Spleen (tissue), 11 donors: ENCODE data around the gene ODAD2. TPM values are rescaled to one million over a fixed set of nuclear protein-coding genes. Genes with fewer than 3 reads are reported as not detected.

Source experiments
- DNase-seq: peaks from one replicate; pipeline ENCODE4 v3.0.0-alpha.2; 2020
- H3K27ac ChIP-seq, 8 donors: fragments of 200-600 bp; sonication (generic) in 7 of 8; 1 replicate in 4 of 8; 2 replicates in 4 of 8; pipeline versions ENCODE4 v1.5.0 to v1.8.0; 2016 to 2021; ENCODE audit warnings: inconsistent platforms in 4 of 8, mild to moderate bottlenecking in 4 of 8, moderate library complexity in 1 of 8
- H3K27me3 ChIP-seq, 7 donors: fragments of 200-600 bp; sonication (generic) in 6 of 7; replicated peaks in 1 of 7; 1 replicate in 4 of 7; 2 replicates in 3 of 7; pipeline versions ENCODE4 v1.5.0 to v1.8.0; 2016 to 2021; ENCODE audit warnings: inconsistent platforms in 3 of 7, mild to moderate bottlenecking in 1 of 7
- H3K36me3 ChIP-seq, 6 donors: fragments of 200-600 bp; sonication (generic) in 5 of 6; 1 replicate in 4 of 6; 2 replicates in 2 of 6; pipeline versions ENCODE4 v1.5.0 to v1.8.0; 2016 to 2021; ENCODE audit warnings: inconsistent platforms in 2 of 6
- H3K4me1 ChIP-seq, 6 donors: fragments of 200-600 bp; sonication (generic) in 5 of 6; 1 replicate in 3 of 6; 2 replicates in 3 of 6; pipeline versions ENCODE4 v1.5.0 to v1.8.0; 2016 to 2021; ENCODE audit warnings: inconsistent platforms in 3 of 6
- H3K4me3 ChIP-seq, 8 donors: fragments of 200-600 bp; sonication (generic) in 7 of 8; 1 replicate in 4 of 8; 2 replicates in 4 of 8; pipeline versions ENCODE4 v1.5.0 to v1.8.0; 2016 to 2021; ENCODE audit warnings: inconsistent platforms in 4 of 8, mild to moderate bottlenecking in 4 of 8, moderate library complexity in 2 of 8
- H3K9me3 ChIP-seq, 8 donors: fragments of 200-600 bp; sonication (generic) in 7 of 8; 1 replicate in 4 of 8; 2 replicates in 4 of 8; pipeline versions ENCODE4 v1.5.0 to v1.8.0; 2016 to 2021; ENCODE audit warnings: inconsistent platforms in 4 of 8
- POLR2A ChIP-seq, 3 donors: fragments of 450-650 bp; IDR thresholded peaks; one replicate each; pipeline ENCODE4 v1.5.1; 2017; ENCODE audit warnings: antibody characterized with exemption in 3 of 3, mild to moderate bottlenecking in 1 of 3
- POLR2AphosphoS5 ChIP-seq, 3 donors: sonication (generic); formaldehyde crosslinking; IDR thresholded peaks; one replicate each; pipeline ENCODE4 v1.5.1; 2017; ENCODE audit warnings: antibody characterized with exemption in 3 of 3
- WGBS, 5 donors: extraction: QIAGEN DNeasy Blood & Tissue Kit in 3 of 5; methylation state at CpG; one replicate each; pipeline versions ENCODE4 v1.1.5 to v1.1.7; 2013 to 2018; 5-methylcytosine and 5-hydroxymethylcytosine counted together
- intact Hi-C: fragments of 100-400 bp; cut with DNase I; formaldehyde crosslinking; loops from one replicate; pipeline ENCODE4 v1.15.0; 2023; ENCODE audit warnings: low total_unique reads
- polyA plus RNA-seq, 3 donors: library from polyadenylated mRNA; stranded (reverse); fragments of 200-250 nt; gene quantifications; one replicate each; pipeline ENCODE4 v1.2.1, GENCODE V29; 2013
- total RNA-seq, 7 donors: library from RNA; depleted of rRNA in 3 of 7; stranded (reverse); fragments of >200 nt in 3 of 7; fragmentation: NEBNext Ultra II Directional in 4 of 7; extraction: Animal tissue kit (Norgen Biotek cat#: 25700) in 4 of 7; gene quantifications; one replicate each; pipeline versions ENCODE4 v1.1.0 to v1.2.1, GENCODE V29; 2016 to 2021
- TF ChIP-seq, protein P1 (sequence below), 11 experiments: fragments of 200-600 bp in 7 of 11; fragments of 450-650 bp in 4 of 11; sonication (generic) in 4 of 11; IDR thresholded peaks in 8 of 11; conservative IDR thresholded peaks in 3 of 11; 1 replicate in 7 of 11; 2 replicates in 4 of 11; pipeline versions ENCODE4 v1.4.0 to v1.8.0; 2016 to 2021; ENCODE audit warnings: antibody characterized with exemption in 11 of 11, inconsistent platforms in 4 of 11, mild to moderate bottlenecking in 1 of 11
- donor health status: healthy with polysubstance abuse.
- donor health status: DM: no; HTN: no; CAD: no; lungs with moderate emphysema.
- donor health status: DM: no; HTN: no; CAD: no.
- donor health status: Bipolar disorder and iron deficiency.
- donor health status: healthy.
- donor health status: DM: no; HTN: no; CAD: no.
- donor health status: DM: yes; HTN: yes; CAD: no.

ODAD2 gene
- total and polyA plus RNA-seq, 10 donors, result 0.03 to 0.72 (median 0.29) TPM; not detected in 2

- intact Hi-C loops, result no loop called here
- WGBS, 5 donors, result 75 to 100% (median 93%) methylated on average over 3 of the region's 3 CpGs
- H3K4me3 ChIP-seq, result no peak overlapping the region
- H3K9me3 ChIP-seq, result peaks cover 0 to 6% (median 0%) of the 10 kb centered on the region in 8 donors
- H3K36me3 ChIP-seq, result no peaks in the 10 kb centered on the region
- H3K4me1 ChIP-seq, result no peaks in the 10 kb centered on the region
- no peak overlapping the region for H3K27ac ChIP-seq
- TF ChIP-seq, protein P1, sequence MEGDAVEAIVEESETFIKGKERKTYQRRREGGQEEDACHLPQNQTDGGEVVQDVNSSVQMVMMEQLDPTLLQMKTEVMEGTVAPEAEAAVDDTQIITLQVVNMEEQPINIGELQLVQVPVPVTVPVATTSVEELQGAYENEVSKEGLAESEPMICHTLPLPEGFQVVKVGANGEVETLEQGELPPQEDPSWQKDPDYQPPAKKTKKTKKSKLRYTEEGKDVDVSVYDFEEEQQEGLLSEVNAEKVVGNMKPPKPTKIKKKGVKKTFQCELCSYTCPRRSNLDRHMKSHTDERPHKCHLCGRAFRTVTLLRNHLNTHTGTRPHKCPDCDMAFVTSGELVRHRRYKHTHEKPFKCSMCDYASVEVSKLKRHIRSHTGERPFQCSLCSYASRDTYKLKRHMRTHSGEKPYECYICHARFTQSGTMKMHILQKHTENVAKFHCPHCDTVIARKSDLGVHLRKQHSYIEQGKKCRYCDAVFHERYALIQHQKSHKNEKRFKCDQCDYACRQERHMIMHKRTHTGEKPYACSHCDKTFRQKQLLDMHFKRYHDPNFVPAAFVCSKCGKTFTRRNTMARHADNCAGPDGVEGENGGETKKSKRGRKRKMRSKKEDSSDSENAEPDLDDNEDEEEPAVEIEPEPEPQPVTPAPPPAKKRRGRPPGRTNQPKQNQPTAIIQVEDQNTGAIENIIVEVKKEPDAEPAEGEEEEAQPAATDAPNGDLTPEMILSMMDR (IDR thresholded peaks at IDR 0.05 in 8 of 11, conservative IDR thresholded peaks at IDR 0.05 in 3 of 11), result no peak
- no peak for TF ChIP-seq POLR2A (IDR thresholded peaks at IDR 0.05)
- TF ChIP-seq POLR2AphosphoS5 (IDR thresholded peaks at IDR 0.05), result no peak
- no peak for DNase-seq
- H3K27me3 ChIP-seq, result no peaks in the 10 kb centered on the region
Observed at GRCh38 chr10:27820637-27821036, 178.2 kb downstream of the ODAD2 start.

- H3K27ac ChIP-seq, result no peak overlapping the region
- 78 to 92% (median 89%) methylated on average over 9 of the region's 9 CpGs for WGBS, 5 donors
- H3K4me3 ChIP-seq, result no peak overlapping the region
- DNase-seq, result no peak
- peaks cover 0 to 6% (median 0%) of the 10 kb centered on the region in 8 donors for H3K9me3 ChIP-seq
- H3K36me3 ChIP-seq, result no peaks in the 10 kb centered on the region
- intact Hi-C loops, result no loop called here
- no peaks in the 10 kb centered on the region for H3K27me3 ChIP-seq
- TF ChIP-seq POLR2AphosphoS5 (IDR thresholded peaks at IDR 0.05) (no peak), POLR2A (IDR thresholded peaks at IDR 0.05) (no peak)
- TF ChIP-seq, protein P1 (IDR thresholded peaks at IDR 0.05 in 8 of 11, conservative IDR thresholded peaks at IDR 0.05 in 3 of 11), result no peak
- no peaks in the 10 kb centered on the region for H3K4me1 ChIP-seq
Observed at GRCh38 chr10:27819781-27820531, 178.9 kb downstream of the ODAD2 start.

- no peak for TF ChIP-seq POLR2A (IDR thresholded peaks at IDR 0.05)
- TF ChIP-seq POLR2AphosphoS5 (IDR thresholded peaks at IDR 0.05), result no peak
- TF ChIP-seq, protein P1 (IDR thresholded peaks at IDR 0.05 in 8 of 11, conservative IDR thresholded peaks at IDR 0.05 in 3 of 11), result no peak
- Histone ChIP-seq H3K4me1 (no peaks in the 10 kb centered on the region), H3K9me3 (no peaks in the 10 kb centered on the region), H3K27me3 (no peaks in the 10 kb centered on the region), H3K27ac (no peak overlapping the region), H3K36me3 (no peaks in the 10 kb centered on the region), H3K4me3 (no peak overlapping the region)
- 45 to 70% (median 55%) methylated on average over 1 of the region's 1 CpG for WGBS, 5 donors
- intact Hi-C loops, result no loop called here
- no peak for DNase-seq
Observed at GRCh38 chr10:27816320-27816719, 182.6 kb downstream of the ODAD2 start.

DNA sequence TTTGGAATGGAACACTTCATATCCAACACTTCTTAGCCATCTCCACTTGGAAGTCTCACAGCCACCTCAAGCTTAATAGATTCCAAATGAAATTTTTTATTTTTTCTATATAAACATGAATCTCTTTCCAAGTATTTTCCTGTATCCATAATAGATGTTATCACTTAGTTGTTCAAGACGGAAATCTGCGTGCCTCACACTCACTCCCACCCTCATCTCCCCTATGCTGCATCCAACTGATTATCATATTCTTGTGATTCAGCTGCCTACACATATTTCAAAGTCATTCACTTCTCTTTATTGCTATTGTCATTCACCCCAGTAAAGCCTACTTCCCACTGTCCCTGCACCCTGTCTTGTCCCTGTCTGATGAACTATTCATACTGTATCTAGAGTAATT lies 183.0 kb downstream of the ODAD2 start:
- H3K36me3 ChIP-seq, result no peaks in the 10 kb centered on the region
- 72 to 93% (median 81%) methylated on average over 2 of the region's 2 CpGs for WGBS, 5 donors
- H3K27ac ChIP-seq, result no peak overlapping the region
- no peaks in the 10 kb centered on the region for H3K27me3 ChIP-seq
- intact Hi-C loops, result no loop called here
- DNase-seq, result no peak
- no peaks in the 10 kb centered on the region for H3K9me3 ChIP-seq
- no peaks in the 10 kb centered on the region for H3K4me1 ChIP-seq
- no peak overlapping the region for H3K4me3 ChIP-seq
- TF ChIP-seq POLR2AphosphoS5 (IDR thresholded peaks at IDR 0.05) (no peak), POLR2A (IDR thresholded peaks at IDR 0.05) (no peak)
- TF ChIP-seq, protein P1 (IDR thresholded peaks at IDR 0.05 in 8 of 11, conservative IDR thresholded peaks at IDR 0.05 in 3 of 11), result no peak
